Measurements from ENCODE around the gene TRMT1.

Gene TRMT1

DNA sequence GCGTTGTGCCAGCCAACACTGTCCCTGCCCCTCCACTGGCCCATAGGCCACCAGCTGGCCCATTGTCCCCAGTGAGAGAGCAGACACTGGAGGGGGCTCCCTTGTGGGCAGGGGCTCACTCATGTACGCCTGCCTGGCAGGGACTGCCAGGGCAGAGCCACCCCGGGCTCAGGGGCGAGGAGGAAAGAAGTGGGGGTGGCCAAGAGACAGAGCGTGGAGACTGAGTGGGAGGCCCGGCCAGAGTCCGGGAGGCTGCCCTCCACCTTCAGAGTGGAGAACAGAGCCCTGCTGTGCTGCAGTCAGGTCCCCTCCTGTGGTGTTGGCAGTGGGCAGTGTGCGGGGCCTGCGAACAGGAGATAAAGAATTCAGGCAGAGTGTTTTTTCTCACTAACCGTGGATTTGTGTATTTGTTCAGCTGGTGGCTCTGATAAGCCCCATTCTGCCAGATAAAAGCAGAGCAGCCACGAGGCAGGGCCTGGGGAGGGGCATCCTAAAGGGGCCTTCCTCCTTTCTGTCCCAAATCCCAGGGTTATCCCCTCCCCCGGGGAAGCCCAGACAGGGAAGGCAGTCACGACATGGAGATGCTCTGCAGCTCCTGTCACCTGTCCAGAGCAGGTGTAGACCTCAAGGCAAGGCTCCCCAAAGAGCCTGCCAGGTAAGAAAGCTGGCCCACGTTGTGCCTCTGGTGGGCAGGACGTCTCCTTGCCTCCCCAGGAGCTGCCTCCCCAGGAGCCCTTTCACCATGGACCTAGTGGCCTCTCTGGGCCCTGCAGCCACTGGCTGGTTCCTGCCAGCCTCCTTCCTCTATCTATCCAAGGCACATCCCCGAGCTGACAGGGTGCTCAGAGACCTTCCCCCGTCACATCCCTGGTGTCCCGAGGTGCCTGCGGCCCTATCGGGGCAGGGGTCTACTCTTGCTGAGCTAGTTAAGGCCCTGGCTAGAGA, 46.9 kb downstream of the TRMT1 start:
- peak; percentile 65 for DNase-seq

DNA sequence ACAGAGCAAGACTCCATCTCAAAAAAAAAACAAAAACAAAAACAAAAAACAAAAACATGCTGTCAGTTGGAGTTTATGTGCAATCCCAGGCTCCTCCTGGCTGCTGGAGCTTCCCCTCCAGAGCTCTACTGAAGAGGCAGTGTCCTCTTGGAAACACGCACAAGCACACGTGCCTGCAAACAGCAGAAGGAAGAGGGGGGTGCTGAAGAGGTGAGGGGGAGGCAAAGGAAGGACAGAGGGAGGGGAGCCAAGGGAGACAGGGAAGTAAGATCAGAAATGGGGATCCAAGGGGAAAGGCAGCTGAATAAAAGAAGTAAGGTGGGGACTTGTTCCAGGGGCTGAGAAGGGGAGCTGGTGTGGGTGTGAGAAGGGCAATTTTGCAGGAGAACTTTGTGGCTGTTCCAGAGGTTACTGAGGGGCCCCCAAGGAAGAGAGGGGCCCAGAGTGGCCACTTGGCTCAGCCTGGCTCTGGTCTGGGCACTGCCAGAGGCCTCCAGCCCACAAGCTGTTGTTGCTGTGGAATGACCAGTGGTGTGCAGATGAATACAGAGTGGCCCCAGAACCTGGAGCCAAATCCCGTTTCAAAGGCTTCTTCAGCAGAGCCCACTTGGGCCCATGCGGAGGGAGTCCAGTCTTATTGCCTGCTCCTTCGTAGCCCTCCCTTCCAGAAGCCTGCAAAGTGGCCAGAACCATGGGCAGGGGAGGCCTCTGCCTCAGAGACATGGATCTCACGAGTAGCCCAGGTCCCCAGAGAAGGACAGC, 48.3 kb downstream of the TRMT1 start:
- DNase-seq, result no peak

GRCh38 chr19:13066933-13067807, 49.4 kb downstream of the TRMT1 start:
- DNase-seq, result no peak

DNA sequence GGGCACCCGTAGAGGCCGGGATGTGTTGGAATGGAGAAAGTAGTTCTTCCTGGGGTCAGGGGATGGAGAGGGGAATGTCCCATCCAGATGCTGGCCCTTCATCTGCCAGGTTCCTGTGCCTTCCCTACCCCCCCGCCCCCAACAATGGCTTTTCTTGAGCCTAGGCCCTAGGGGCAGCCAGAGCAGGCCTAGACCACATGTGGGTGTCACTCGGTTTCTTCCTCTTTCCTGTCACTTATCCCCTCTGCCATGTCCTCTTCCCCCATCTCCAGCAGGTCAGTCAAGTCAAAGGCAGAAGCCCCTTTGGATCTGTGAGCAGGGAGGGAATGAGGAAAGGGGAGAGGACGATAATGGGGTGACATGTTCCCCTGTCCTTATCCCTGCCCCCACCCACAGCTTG, 50.3 kb downstream of the TRMT1 start:
- no peak for DNase-seq

GRCh38 chr19:13064092-13064489, 52.4 kb downstream of the TRMT1 start:
- DNase-seq, result no peak

GRCh38 chr19:13063461-13064091, 53.0 kb downstream of the TRMT1 start:
- no peak for DNase-seq

DNA sequence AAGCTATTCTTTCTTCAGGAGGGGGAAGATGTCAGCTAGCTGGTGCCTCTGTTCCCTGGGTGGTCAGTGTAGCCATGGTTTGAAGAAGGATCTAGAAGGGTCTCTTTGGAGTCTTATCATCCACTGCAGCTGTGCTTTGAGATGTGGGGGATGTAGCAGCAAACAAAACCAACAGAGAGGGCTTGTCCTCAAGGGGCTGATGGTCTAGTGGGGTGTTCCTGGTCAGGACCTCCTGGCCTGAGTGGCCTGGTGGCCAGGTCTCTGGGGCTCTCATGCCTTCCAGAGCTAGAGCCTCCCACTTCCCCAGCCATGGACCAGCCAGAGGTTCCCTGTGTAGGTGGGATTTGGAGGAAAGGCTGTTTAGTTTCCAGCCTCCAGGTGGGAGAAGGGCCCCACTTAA, 54.2 kb downstream of the TRMT1 start:
- no peak for DNase-seq

GRCh38 chr19:13060964-13061927, 55.3 kb downstream of the TRMT1 start:
- peak; percentile 69 for DNase-seq

GRCh38 chr19:13060233-13060963, 56.1 kb downstream of the TRMT1 start:
- no peak for DNase-seq

DNA sequence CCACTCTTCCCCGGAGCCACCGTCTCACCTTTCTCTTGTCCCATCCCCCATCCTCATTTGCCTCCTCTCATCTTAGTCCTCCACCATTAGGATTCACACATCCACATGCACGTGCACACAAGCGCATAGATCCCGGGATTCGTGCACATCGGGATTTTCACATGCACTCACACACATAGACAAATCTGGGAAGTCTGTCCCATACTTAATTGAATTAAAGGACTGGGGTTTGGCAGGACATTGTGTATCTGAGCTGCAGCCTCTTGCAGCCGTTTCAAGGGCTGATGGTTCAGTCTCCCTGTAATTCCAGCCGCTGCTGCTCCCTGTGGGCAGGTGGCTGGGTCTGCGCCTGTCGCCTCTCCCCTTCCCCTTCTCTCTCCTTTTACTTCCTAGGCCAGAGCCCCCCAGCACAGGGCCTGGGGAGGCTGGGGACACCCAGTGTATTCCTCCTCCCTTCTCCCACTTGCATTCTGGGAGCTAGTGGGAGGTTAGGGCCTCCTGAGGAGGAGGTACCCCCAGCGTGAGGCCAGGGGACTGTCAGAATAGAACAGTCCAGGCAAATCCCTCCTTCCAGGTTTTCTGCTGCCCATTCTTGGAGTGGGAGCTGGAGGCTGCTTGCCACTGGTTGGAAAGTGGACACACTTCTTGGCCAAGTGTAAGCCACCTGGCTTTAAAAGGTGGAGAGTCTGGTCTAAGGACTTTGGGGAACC, 57.4 kb downstream of the TRMT1 start:
- DNase-seq, result no peak

DNA sequence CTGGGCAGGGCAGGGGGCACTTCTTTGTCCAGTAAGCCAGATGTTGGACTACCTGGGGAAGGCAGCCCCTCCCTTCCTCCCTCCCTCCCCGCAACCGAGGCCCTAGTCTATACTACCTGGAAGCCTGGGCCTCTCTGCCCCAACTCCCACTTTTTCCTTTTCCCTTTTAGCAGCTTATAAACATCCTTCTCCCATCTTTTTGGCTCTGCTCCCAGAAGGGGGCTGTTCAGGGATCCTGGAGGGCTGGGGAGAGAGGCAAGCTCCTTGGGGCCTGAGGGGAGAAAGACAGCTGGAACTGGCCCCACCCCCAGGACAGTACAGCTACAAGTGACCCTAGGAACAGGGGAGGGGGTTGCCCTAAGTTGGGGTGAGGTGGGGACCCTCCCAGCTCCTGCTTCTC, 58.8 kb downstream of the TRMT1 start:
- DNase-seq, result no peak

- DNase-seq, result peak; percentile 43
Observed at GRCh38 chr19:13057147-13057572, 59.4 kb downstream of the TRMT1 start.

DNA sequence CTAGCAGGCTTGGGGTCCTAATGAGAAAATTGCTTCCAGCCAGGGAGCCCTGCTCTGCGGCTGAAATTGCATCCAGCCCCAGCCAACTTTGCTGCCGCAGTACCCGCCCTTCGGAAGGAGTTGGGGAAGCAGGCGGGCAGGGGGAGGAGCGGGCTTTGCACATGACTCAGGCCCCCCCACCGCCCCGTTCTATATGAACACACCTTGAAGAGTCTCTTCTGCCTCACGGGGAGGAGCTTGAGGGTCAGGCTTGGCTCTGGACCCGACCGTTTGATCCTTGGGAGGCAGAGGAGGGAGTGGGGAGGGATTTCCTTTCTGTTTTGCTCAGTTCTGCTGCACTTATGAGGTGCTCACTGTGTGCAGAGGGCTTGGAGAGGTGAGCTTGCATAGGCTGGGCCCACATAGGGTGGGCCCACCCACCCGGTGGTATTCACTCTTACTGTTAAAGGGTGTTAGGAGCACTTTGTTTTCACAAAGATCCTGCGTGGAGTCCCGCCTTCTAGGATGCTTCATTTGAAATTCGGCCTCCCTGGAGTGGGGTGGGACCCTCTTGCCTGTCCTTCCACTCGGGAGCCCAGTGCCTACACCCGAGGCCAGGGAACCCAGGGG, 60.4 kb downstream of the TRMT1 start:
- no peak for DNase-seq

DNA sequence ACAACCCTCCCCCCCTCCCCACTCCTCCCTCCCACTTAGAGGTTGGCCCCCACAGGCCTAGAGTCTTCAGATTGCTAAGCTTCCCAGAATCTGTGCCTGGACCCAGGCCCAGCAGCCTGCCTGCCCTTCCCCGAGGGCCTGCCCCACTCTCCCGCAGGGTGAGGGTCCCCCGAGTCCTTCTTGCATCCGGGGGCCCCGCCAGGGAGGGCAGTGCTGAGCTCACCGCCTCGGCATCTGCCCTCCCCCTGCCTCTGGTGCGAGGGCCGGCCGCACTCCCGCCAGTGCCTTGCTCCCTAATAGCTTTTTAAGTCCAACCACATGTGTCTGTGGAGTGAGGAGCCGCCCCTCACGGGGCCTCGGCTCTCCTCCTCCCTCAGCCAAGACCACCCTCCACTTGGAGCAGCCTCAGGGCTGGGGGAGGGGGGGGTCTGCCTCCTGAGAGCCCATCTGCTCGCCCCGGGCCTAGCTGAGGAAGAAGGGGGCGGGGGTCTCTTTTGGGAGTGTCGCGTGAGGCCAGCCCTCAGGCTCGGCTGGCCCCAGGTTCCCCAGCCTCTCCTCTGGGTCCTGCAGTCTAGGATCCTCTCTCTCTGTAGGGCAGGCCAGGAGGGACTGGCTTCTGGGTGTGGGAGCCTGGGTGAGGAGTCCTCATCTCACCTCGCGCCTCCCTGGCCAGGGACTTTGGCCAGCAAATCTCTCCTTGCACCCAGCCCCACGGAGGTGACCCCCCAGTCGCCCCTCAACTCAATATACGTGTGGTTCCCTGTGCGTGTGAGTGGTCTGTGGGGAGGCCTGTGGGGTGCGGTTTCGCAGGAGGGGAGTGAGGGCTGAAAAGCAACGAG, 61.1 kb downstream of the TRMT1 start:
- no peak for DNase-seq

All from NCI-H1092 treated with DMSO at 0.1 percent for 48 hours (cell line).